Endothelial cell of umbilical vein (primary cell): ENCODE results near the gene CHI3L1. TPM values are rescaled to one million over a fixed set of nuclear protein-coding genes. Genes with fewer than 3 reads are reported as not detected.

Source experiments
- BruUV-seq: library from RNA; stranded (reverse); fragments of 400-500 nt; replicated peaks from 2 replicates; lab custom pipeline; 2021; lab: Mats Ljungman, UMichigan
- CTCF ChIA-PET: fragments of 300-600, 350-600 bp; sonication (Branson Sonifier 250); formaldehyde crosslinking; loops from one replicate; lab custom pipeline; 2021; ENCODE audit warnings: antibody characterized with exemption, inconsistent platforms; lab: Charles Lee
- POLR2A ChIA-PET: fragments of 300-600, 350-600 bp; sonication (Branson Sonifier 250); formaldehyde crosslinking; loops from one replicate; lab custom pipeline; 2021; ENCODE audit warnings: antibody characterized with exemption, inconsistent platforms; lab: Charles Lee
- DNase-seq: peaks from one replicate; pipeline ENCODE4 v3.0.0-alpha.2; 2011; ENCODE audit warnings: low read depth, low spot score
- FAIRE-seq: peaks from 2 replicates; lab custom pipeline; 2011; peaks lifted over from hg19 to GRCh38; lab: Jason Lieb, UNC
- H2AFZ ChIP-seq: 2 replicates; pipeline ENCODE4 v1.6.0; 2012; ENCODE audit warnings: low read depth, low read length, control low read depth, inconsistent platforms
- H3K27ac ChIP-seq: 2 replicates; pipeline ENCODE4 v1.5.1; 2011; ENCODE audit warnings: low read depth, mild to moderate bottlenecking, control low read depth, low read length, moderate library complexity; ENCODE audit not compliant: insufficient read depth
- H3K27me3 ChIP-seq, 2 experiments: 2 replicates each; pipeline versions ENCODE4 v1.6.0 to v1.6.1; 2011; ENCODE audit warnings: low read length in 2 of 2, mixed read lengths in 1 of 2; ENCODE audit not compliant: control insufficient read depth in 2 of 2, insufficient read depth in 2 of 2
- H3K36me3 ChIP-seq, 2 experiments: 2 replicates in 1 of 2; 3 replicates in 1 of 2; pipeline ENCODE4 v1.5.1; 2011; ENCODE audit warnings: low read length in 2 of 2, mild to moderate bottlenecking in 1 of 2, moderate library complexity in 1 of 2; ENCODE audit not compliant: control insufficient read depth in 2 of 2, insufficient read depth in 2 of 2; ENCODE audit errors: extremely low read depth in 1 of 2
- H3K4me1 ChIP-seq: 3 replicates; pipeline ENCODE4 v1.5.1; 2011; ENCODE audit warnings: mild to moderate bottlenecking, low read length; ENCODE audit not compliant: control insufficient read depth, insufficient read depth; ENCODE audit errors: extremely low read depth
- H3K4me2 ChIP-seq: 2 replicates; pipeline ENCODE4 v1.6.1; 2011; ENCODE audit warnings: low read length, control low read depth, mixed read lengths; ENCODE audit not compliant: insufficient read depth
- H3K4me3 ChIP-seq, 3 experiments: fragments of 200-600 bp in 1 of 3; sonication (generic), shearing (Covaris generic) in 1 of 3; replicated peaks in 1 of 3; 2 replicates each; pipeline ENCODE4 v1.5.1; 2011 to 2016; ENCODE audit warnings: control low read depth in 3 of 3, low read length in 3 of 3, mild to moderate bottlenecking in 2 of 3, inconsistent platforms in 1 of 3, low read depth in 1 of 3, moderate library complexity in 1 of 3; ENCODE audit not compliant: insufficient read depth in 1 of 3
- H3K79me2 ChIP-seq: 2 replicates; pipeline ENCODE4 v1.6.0; 2012; ENCODE audit warnings: low read length, inconsistent platforms; ENCODE audit not compliant: control insufficient read depth, insufficient read depth
- H3K9ac ChIP-seq: replicated peaks from 2 replicates; pipeline ENCODE3; 2011; ENCODE audit warnings: low read length, control low read depth; ENCODE audit not compliant: insufficient read depth; ENCODE audit errors: extremely low read depth
- H3K9me1 ChIP-seq: replicated peaks from 3 replicates; pipeline ENCODE4 v1.6.0; 2011; ENCODE audit warnings: mild to moderate bottlenecking, low read length; ENCODE audit not compliant: control insufficient read depth, insufficient read depth; ENCODE audit errors: extremely low read depth
- H3K9me3 ChIP-seq: replicated peaks from 2 replicates; pipeline ENCODE4 v1.5.1; 2012; ENCODE audit warnings: low read length, inconsistent platforms; ENCODE audit not compliant: control insufficient read depth, insufficient read depth
- H4K20me1 ChIP-seq: replicated peaks from 2 replicates; pipeline ENCODE3; 2011; ENCODE audit warnings: mild to moderate bottlenecking, low read length; ENCODE audit not compliant: control insufficient read depth, insufficient read depth; ENCODE audit errors: extremely low read depth
- EZH2 ChIP-seq: IDR thresholded peaks from 2 replicates; pipeline ENCODE4 v1.6.1; 2012; ENCODE audit warnings: borderline replicate concordance, low read depth, mild to moderate bottlenecking, moderate library complexity, low read length, inconsistent platforms; ENCODE audit not compliant: severe bottlenecking
- FOS ChIP-seq: IDR thresholded peaks from 2 replicates; pipeline ENCODE4 v1.6.1; 2011; ENCODE audit warnings: mild to moderate bottlenecking, low read length, moderate library complexity, borderline replicate concordance; ENCODE audit not compliant: insufficient read depth
- GATA2 ChIP-seq: IDR thresholded peaks from 2 replicates; pipeline ENCODE4 v1.7.0; 2011; ENCODE audit warnings: low read depth, mild to moderate bottlenecking, moderate library complexity, mixed read lengths, low read length; ENCODE audit not compliant: insufficient read length, insufficient read depth
- JUN ChIP-seq: IDR thresholded peaks from 2 replicates; pipeline ENCODE4 v1.6.1; 2011; ENCODE audit warnings: borderline replicate concordance, low read depth; ENCODE audit not compliant: insufficient read length, insufficient read depth
- MAX ChIP-seq: IDR thresholded peaks from 2 replicates; pipeline ENCODE4 v1.6.1; 2011; ENCODE audit not compliant: insufficient read depth, insufficient read length
- MYC ChIP-seq: IDR thresholded peaks from one replicate; pipeline ENCODE4 v1.6.1; 2011; ENCODE audit warnings: mild to moderate bottlenecking, low read depth, low read length
- POLR2A ChIP-seq: IDR thresholded peaks from 2 replicates; pipeline ENCODE4 v1.6.1; 2012; ENCODE audit warnings: low read depth, mild to moderate bottlenecking, control low read depth, low read length
- POLR2AphosphoS5 ChIP-seq: IDR thresholded peaks from 2 replicates; pipeline ENCODE4 v1.6.1; 2012; ENCODE audit warnings: low read depth, mild to moderate bottlenecking, control low read depth, low read length, moderate library complexity; ENCODE audit not compliant: insufficient read depth
- dilution Hi-C: fragments of 300-500 bp; cut with MboI; formaldehyde crosslinking; loops from one replicate; pipeline ENCODE4 v1.15.0; 2019; ENCODE audit warnings: low sequenced_read_pairs; ENCODE audit not compliant: extremely low pct_ligation_motif_present
- intact Hi-C: fragments of 100-400 bp; cut with micrococcal nuclease; formaldehyde crosslinking; loops from one replicate; pipeline ENCODE4 v1.10.0; 2022
- polyA plus RNA-seq, 4 experiments: library from polyadenylated mRNA; depleted of rRNA in 3 of 4; stranded (reverse) in 3 of 4; unstranded in 1 of 4; fragments of >200 nt; gene quantifications; 2 replicates each; pipeline versions ENCODE4 v1.2.1 to v1.2.3, GENCODE V29; 2011 to 2012; ENCODE audit warnings: missing spikeins in 1 of 4
- total RNA-seq: library from RNA; stranded (reverse); gene quantifications from 2 replicates; pipeline ENCODE4 v1.2.3, GENCODE V29; 2021
- TF ChIP-seq, protein P1 (sequence below), 2 donors: IDR thresholded peaks; 1 replicate in 1 of 2; 2 replicates in 1 of 2; pipeline ENCODE4 v1.5.1; 2011; ENCODE audit warnings: low read length in 2 of 2, mild to moderate bottlenecking in 2 of 2, moderate library complexity in 2 of 2, control low read depth in 1 of 2, inconsistent platforms in 1 of 2, low read depth in 1 of 2; ENCODE audit not compliant: insufficient read depth in 1 of 2; ENCODE audit errors: extremely low read depth in 1 of 2

The CHI3L1 gene
- total and polyA plus RNA-seq, 2 donors (not counting 3 experiments of a cell fraction or from before 2014, with no cell fraction given): not detected

GRCh38 chr1:203175827-203176241, 10.7 kb downstream of the CHI3L1 start:
- no peak for TF ChIP-seq POLR2AphosphoS5
- no peak for TF ChIP-seq EZH2
- TF ChIP-seq, protein P1, sequence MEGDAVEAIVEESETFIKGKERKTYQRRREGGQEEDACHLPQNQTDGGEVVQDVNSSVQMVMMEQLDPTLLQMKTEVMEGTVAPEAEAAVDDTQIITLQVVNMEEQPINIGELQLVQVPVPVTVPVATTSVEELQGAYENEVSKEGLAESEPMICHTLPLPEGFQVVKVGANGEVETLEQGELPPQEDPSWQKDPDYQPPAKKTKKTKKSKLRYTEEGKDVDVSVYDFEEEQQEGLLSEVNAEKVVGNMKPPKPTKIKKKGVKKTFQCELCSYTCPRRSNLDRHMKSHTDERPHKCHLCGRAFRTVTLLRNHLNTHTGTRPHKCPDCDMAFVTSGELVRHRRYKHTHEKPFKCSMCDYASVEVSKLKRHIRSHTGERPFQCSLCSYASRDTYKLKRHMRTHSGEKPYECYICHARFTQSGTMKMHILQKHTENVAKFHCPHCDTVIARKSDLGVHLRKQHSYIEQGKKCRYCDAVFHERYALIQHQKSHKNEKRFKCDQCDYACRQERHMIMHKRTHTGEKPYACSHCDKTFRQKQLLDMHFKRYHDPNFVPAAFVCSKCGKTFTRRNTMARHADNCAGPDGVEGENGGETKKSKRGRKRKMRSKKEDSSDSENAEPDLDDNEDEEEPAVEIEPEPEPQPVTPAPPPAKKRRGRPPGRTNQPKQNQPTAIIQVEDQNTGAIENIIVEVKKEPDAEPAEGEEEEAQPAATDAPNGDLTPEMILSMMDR (IDR thresholded peaks at IDR 0.05; ENCODE audit: extremely low read depth in 1 of 2, insufficient read depth in 1 of 2, low read depth in 1 of 2, low read length in 2 of 2): no peak
- no peak for TF ChIP-seq JUN
- TF ChIP-seq GATA2: no peak
- no peak for TF ChIP-seq MYC
- TF ChIP-seq POLR2A: no peak
- no peak for TF ChIP-seq FOS
- TF ChIP-seq MAX: no peak
- DNase-seq (no peak), FAIRE-seq (no peak)
- peaks cover 6% of the 10 kb centered on the region for H3K4me1 ChIP-seq
- no peaks in the 10 kb centered on the region for H3K9me3 ChIP-seq
- H3K27me3 ChIP-seq: no peaks in the 10 kb centered on the region
- CTCF ChIA-PET: interaction anchor here (1.2 to 3.6 kb wide), 5 partner anchors 10 to 136 kb away, joined by 3 to 17 read pairs (median 5); no protein-coding TSS in a partner anchor
- H3K4me2 ChIP-seq: no peak overlapping the region
- H3K9me1 ChIP-seq: no peaks in the 10 kb centered on the region
- POLR2A ChIA-PET: interaction anchor here (0.5 kb wide), 1 partner anchor 15 kb away, joined by 4 read pairs; no protein-coding TSS in a partner anchor
- no peaks in the 10 kb centered on the region for H4K20me1 ChIP-seq
- H3K36me3 ChIP-seq: no peaks in the 10 kb centered on the region
- no TSS peak for BruUV-seq
- H3K79me2 ChIP-seq: no peaks in the 10 kb centered on the region
- intact Hi-C loops (no loop called here), dilution Hi-C loops (no loop called here)
- no peak overlapping the region for H3K4me3 ChIP-seq
- no peak overlapping the region for H3K27ac ChIP-seq
- H2AFZ ChIP-seq: no peak overlapping the region
- H3K9ac ChIP-seq: no peak overlapping the region
